Osteocyte (in vitro differentiated cells): ENCODE results near the gene PRR20D. TPM values are rescaled to one million over a fixed set of nuclear protein-coding genes. Genes with fewer than 3 reads are reported as not detected.
"Not testable (repeated sequence)": the region's sequence is repeated elsewhere in the genome, so short reads cannot be mapped to it uniquely, and the experiment has no call there.

Experiments
- DNase-seq: peaks from one replicate; pipeline ENCODE4 v3.0.0; 2021; ENCODE audit warnings: mixed read lengths; ENCODE audit not compliant: unreplicated experiment; ENCODE audit errors: extremely low spot score
- H3K27ac Mint-ChIP-seq: one replicate; pipeline ENCODE4 v1.8.0; 2021; ENCODE audit warnings: mild to moderate bottlenecking, mixed read lengths; ENCODE audit not compliant: unreplicated experiment
- H3K27me3 Mint-ChIP-seq: one replicate; pipeline ENCODE4 v1.8.0; 2021; ENCODE audit warnings: mixed read lengths; ENCODE audit not compliant: unreplicated experiment
- H3K36me3 Mint-ChIP-seq: one replicate; pipeline ENCODE4 v1.8.0; 2021; ENCODE audit warnings: mixed read lengths; ENCODE audit not compliant: unreplicated experiment
- H3K4me1 Mint-ChIP-seq: one replicate; pipeline ENCODE4 v1.8.0; 2021; ENCODE audit warnings: mixed read lengths; ENCODE audit not compliant: unreplicated experiment
- H3K4me3 Mint-ChIP-seq: one replicate; pipeline ENCODE4 v1.8.0; 2021; ENCODE audit warnings: mild to moderate bottlenecking, moderate library complexity, mixed read lengths; ENCODE audit not compliant: unreplicated experiment
- H3K9me3 Mint-ChIP-seq: one replicate; pipeline ENCODE4 v1.8.0; 2021; ENCODE audit warnings: mixed read lengths; ENCODE audit not compliant: unreplicated experiment
- total RNA-seq: library from RNA; stranded (reverse); gene quantifications from 2 replicates; pipeline ENCODE4 v1.2.1, GENCODE V29; 2021
- TF ChIP-seq, protein P1 (sequence below): fragments of 200-600 bp; sonication (generic); IDR thresholded peaks from 2 replicates; pipeline ENCODE4 v1.5.0; 2021; ENCODE audit warnings: antibody characterized with exemption, mild to moderate bottlenecking, moderate library complexity

The PRR20D gene
- total RNA-seq, 1 donor from 2014 or later = not detected

DNA sequence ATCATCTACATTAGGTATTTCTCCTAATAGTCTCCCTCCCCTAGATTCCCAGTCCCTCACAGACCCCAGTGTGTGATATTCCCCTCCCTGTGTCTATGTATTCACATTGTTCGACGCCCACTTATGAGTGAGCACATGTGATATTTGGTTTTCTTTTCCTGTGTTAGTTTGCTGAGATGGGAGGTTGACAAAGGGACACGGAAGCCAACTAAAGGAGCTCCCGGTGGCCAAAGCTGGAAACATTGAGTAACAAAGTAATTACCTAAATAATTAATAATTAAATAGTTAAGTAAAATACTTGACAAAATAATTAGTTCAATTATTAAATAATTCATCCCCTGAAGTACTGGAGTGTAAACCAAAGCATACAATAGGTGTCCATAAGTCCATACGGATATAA is 21.4 kb upstream of the PRR20D start:
- no peaks in the 10 kb centered on the region for H3K36me3 Mint-ChIP-seq
- H3K27me3 Mint-ChIP-seq = no peaks in the 10 kb centered on the region
- peaks cover 15% of the 10 kb centered on the region for H3K9me3 Mint-ChIP-seq
- no peak overlapping the region for H3K27ac Mint-ChIP-seq
- no peaks in the 10 kb centered on the region for H3K4me1 Mint-ChIP-seq
- TF ChIP-seq, protein P1, sequence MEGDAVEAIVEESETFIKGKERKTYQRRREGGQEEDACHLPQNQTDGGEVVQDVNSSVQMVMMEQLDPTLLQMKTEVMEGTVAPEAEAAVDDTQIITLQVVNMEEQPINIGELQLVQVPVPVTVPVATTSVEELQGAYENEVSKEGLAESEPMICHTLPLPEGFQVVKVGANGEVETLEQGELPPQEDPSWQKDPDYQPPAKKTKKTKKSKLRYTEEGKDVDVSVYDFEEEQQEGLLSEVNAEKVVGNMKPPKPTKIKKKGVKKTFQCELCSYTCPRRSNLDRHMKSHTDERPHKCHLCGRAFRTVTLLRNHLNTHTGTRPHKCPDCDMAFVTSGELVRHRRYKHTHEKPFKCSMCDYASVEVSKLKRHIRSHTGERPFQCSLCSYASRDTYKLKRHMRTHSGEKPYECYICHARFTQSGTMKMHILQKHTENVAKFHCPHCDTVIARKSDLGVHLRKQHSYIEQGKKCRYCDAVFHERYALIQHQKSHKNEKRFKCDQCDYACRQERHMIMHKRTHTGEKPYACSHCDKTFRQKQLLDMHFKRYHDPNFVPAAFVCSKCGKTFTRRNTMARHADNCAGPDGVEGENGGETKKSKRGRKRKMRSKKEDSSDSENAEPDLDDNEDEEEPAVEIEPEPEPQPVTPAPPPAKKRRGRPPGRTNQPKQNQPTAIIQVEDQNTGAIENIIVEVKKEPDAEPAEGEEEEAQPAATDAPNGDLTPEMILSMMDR = no peak
- DNase-seq = no peak
- H3K4me3 Mint-ChIP-seq = no peak overlapping the region

DNA sequence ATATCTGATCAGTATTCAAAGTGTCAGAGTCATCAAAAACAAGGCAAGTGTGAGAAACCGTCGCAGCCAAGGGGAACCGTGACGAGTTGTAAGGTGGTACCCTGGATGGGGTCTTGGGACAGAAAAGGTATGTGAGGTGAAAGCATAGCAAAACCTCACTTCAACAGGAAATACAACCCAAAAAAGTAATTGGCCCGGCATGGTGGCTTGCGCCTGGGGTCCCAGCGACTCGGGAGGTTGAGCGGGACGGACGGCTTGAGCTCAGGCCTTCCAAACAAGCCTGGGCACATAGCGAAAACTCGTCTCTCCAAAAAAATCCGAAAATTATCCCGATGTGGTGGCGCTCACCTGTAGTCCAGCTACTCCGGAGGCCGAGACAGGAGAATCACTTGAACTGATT is 20.7 kb upstream of the PRR20D start:
- peaks cover 15% of the 10 kb centered on the region for H3K9me3 Mint-ChIP-seq
- not testable (repeated sequence) for H3K27ac Mint-ChIP-seq, H3K4me1 Mint-ChIP-seq, H3K27me3 Mint-ChIP-seq, H3K36me3 Mint-ChIP-seq, H3K4me3 Mint-ChIP-seq
- DNase-seq = peak; percentile 83

DNA sequence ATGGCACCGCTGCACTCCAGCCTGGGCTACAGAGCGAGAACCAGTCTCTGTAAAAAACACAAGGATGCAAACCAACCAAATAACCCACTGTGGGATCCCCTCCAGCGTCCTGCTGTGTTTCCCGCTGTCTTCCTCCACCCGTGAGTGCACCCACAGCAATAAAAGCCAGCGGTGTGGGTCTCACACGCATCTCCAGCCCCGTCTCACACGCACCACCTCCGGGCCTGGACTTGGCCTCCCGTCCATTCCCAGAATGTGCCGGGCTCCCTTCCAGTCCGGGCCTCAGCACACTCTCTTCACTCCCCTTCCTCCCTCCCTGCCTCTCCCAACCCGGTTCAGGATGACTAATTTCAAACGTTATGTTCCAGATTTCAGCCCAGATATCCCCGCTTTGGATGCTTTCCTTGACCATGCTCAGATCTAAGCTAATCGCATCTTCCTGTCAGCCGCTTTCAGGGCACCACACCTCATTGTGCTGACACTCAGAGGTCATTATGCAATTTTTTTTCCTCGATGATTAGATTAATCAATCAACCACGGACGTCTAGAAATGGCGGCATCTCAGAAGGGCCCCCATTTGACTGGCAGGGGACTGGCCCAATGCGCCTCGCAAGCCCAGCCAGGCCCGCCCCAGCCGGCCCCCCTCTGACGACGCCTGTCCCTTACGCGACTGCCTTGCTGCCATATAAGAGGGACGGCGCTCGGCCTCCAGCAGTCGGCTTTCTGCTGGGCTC is 20.0 kb upstream of the PRR20D start, which contains the start of gene PRR20A:
Gene PRR20A (plus strand): TSS at position 684 of the 734 bp plus-strand sequence. CDS start 387 bp downstream, outside the sequence.
- H3K4me1 Mint-ChIP-seq, H3K4me3 Mint-ChIP-seq, H3K27ac Mint-ChIP-seq, H3K36me3 Mint-ChIP-seq, H3K27me3 Mint-ChIP-seq: not testable (repeated sequence)
- peaks cover 15% of the 10 kb centered on the region for H3K9me3 Mint-ChIP-seq
- peak; percentile 76 for DNase-seq

DNA sequence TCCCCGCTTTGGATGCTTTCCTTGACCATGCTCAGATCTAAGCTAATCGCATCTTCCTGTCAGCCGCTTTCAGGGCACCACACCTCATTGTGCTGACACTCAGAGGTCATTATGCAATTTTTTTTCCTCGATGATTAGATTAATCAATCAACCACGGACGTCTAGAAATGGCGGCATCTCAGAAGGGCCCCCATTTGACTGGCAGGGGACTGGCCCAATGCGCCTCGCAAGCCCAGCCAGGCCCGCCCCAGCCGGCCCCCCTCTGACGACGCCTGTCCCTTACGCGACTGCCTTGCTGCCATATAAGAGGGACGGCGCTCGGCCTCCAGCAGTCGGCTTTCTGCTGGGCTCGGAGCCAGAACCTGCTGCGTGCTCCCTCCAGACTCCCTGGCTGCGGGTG is 13.2 kb upstream of the PRR20D start, which contains the start of gene PRR20B:
Gene PRR20B (plus strand): TSS at position 301 of the 400 bp plus-strand sequence. CDS start 387 bp downstream, outside the sequence.
- H3K36me3 Mint-ChIP-seq, H3K9me3 Mint-ChIP-seq, H3K4me1 Mint-ChIP-seq, DNase-seq, H3K4me3 Mint-ChIP-seq, H3K27me3 Mint-ChIP-seq, H3K27ac Mint-ChIP-seq: not testable (repeated sequence)

DNA sequence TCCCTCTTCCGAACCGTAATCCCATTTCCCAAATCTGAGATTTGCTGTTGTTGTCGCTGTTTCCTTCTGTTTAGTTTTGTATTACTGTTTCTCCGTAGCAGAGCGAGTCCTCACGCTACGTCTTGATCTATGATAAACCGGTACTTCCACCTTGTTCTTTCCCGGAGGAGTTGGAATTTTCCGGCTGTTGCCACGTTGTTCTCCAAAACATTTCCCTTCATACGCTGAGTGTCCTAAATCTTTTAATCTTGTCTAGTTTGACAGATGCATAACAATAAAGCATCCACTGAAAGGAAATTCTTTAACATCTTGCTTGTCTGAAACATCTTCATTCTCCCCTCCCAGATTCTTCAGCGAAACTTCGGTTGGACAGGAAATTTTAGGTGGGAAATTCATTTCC is 12.3 kb upstream of the PRR20D start:
- H3K4me1 Mint-ChIP-seq, H3K36me3 Mint-ChIP-seq, H3K4me3 Mint-ChIP-seq, H3K27me3 Mint-ChIP-seq, H3K27ac Mint-ChIP-seq, H3K9me3 Mint-ChIP-seq: not testable (repeated sequence)
- peak; percentile 62 for DNase-seq

DNA sequence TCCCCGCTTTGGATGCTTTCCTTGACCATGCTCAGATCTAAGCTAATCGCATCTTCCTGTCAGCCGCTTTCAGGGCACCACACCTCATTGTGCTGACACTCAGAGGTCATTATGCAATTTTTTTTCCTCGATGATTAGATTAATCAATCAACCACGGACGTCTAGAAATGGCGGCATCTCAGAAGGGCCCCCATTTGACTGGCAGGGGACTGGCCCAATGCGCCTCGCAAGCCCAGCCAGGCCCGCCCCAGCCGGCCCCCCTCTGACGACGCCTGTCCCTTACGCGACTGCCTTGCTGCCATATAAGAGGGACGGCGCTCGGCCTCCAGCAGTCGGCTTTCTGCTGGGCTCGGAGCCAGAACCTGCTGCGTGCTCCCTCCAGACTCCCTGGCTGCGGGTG is 6.7 kb upstream of the PRR20D start, which contains the start of gene PRR20C:
Gene PRR20C (plus strand): TSS at position 301 of the 400 bp plus-strand sequence. CDS start 387 bp downstream, outside the sequence.
- not testable (repeated sequence) for H3K9me3 Mint-ChIP-seq, H3K36me3 Mint-ChIP-seq, H3K27ac Mint-ChIP-seq, H3K4me3 Mint-ChIP-seq, H3K27me3 Mint-ChIP-seq, DNase-seq, H3K4me1 Mint-ChIP-seq

DNA sequence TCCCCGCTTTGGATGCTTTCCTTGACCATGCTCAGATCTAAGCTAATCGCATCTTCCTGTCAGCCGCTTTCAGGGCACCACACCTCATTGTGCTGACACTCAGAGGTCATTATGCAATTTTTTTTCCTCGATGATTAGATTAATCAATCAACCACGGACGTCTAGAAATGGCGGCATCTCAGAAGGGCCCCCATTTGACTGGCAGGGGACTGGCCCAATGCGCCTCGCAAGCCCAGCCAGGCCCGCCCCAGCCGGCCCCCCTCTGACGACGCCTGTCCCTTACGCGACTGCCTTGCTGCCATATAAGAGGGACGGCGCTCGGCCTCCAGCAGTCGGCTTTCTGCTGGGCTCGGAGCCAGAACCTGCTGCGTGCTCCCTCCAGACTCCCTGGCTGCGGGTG is 6.5 kb downstream of the PRR20D start, which contains the start of gene PRR20E:
Gene PRR20E (plus strand): TSS at position 301 of the 400 bp plus-strand sequence. CDS start 387 bp downstream, outside the sequence.
- not testable (repeated sequence) for DNase-seq, H3K27ac Mint-ChIP-seq

DNA sequence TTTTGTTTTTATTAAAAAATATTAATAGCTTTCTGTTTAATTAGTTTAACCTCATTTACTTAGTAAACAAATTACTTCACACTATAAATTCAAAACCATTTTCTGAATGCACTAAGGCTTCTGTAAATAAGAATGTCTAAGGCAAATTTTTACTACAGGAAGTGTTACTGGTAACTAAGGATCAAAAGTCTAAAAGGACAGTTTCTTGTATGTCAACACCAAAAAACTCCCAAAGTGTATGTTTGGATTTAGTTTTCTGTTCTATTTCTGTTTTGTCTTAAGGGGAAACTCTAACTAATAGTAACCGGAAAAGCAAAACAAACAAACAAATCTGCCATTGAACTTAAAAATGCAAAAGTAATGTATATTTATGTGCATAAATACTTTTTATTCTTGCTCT is 31.2 kb downstream of the PRR20D start:
- DNase-seq = no peak
- Mint-ChIP-seq H3K36me3 (no peaks in the 10 kb centered on the region), H3K27ac (no peak overlapping the region), H3K4me1 (no peaks in the 10 kb centered on the region), H3K4me3 (no peak overlapping the region), H3K9me3 (peaks cover 12% of the 10 kb centered on the region), H3K27me3 (no peaks in the 10 kb centered on the region)
- TF ChIP-seq, protein P1 = no peak

More for the DNA sequence above, 6.5 kb downstream of the PRR20D start, which contains the start of gene PRR20E:
- H3K9me3 Mint-ChIP-seq, H3K27me3 Mint-ChIP-seq, H3K36me3 Mint-ChIP-seq, H3K4me3 Mint-ChIP-seq, H3K4me1 Mint-ChIP-seq: not testable (repeated sequence)
